HG03432 (cell line): ENCODE measurements around the gene PNMA6A.
A peak's percentile ranks its signal among the peaks of the same experiment; 100 is the strongest.
"Not testable (repeated sequence)": the region's sequence is repeated elsewhere in the genome, so short reads cannot be mapped to it uniquely, and the experiment has no call there.

Source experiments
- ATAC-seq: cut with Tn5 transposase; IDR thresholded peaks from one replicate; pipeline ENCODE4 v1.9.1; 2021; ENCODE audit warnings: mild to moderate bottlenecking, moderate library complexity; ENCODE audit not compliant: unreplicated experiment

Gene PNMA6A

DNA sequence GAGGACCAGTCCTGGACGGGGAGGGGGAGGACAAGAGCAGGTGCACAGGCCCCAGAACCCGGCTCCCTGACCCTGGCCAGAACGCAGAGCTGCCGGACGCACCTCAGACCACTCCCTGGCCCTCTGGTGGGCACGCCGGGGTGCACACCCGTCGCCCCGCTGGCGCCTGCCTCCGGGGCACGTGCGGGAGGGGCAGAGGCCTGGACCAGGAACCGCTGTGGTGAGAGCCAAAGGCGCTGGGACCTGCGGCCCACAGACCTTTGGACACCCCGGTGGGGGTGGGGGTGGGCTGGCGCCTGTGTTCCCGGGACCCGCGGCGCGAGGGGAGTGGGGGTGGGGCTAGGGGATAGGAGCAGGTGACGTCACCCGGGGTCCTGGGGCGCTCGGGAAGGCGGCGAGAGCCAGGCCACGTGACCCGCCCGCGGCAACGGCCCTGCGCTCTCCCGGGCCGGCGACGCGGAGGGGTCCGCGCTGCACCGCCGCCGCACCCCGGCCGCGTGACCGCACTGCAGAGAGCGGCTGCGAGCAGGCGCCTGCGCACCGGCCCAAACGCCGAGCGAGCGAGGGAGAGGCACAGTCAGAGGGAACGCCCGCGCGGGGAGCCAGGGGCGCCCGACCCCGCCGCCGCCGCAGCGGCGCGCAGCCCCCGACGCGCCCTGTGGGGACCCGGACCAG lies at the start of gene PNMA6A:
Gene PNMA6A, plus strand, starts transcription at position 546 of the 675 bp plus-strand sequence. CDS start 609 bp downstream, outside the sequence.
- peak; percentile 58 for ATAC-seq

DNA sequence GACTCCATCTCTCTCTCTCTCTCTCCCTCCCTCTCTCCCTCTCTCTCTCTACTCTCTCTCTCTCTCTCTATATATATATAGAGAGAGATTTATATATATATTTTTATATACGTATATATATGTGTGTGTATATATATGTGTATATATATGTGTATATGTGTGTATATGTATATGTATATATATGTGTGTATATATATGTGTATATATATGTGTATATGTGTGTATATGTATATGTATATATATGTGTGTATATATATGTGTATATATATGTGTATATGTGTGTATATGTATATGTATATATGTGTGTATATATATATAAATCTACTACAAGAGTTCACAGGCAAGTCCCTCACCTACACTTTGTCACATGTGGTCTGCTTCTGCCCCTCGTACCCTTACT lies 45.8 kb upstream of the PNMA6A start:
- not testable (repeated sequence) for ATAC-seq

DNA sequence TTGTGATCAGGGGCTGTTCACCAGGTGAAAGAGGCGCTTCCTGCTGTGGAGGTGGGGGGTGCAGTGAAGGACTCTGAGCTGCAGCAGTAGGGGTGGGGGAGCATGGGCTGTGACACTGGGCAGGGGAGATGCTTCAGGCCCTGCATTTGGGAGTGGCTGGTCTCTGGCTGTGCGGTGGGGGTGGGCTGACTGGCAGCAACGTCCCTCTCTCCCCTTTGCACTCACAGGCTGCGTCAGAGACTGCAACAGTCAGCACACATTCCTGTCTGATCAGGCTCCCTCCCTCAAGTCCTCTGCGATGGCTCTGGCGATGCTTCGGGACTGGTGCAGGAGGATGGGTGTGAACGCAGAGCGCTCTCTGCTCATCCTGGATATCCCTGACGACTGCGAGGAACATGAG lies 43.8 kb upstream of the PNMA6A start:
- not testable (repeated sequence) for ATAC-seq

DNA sequence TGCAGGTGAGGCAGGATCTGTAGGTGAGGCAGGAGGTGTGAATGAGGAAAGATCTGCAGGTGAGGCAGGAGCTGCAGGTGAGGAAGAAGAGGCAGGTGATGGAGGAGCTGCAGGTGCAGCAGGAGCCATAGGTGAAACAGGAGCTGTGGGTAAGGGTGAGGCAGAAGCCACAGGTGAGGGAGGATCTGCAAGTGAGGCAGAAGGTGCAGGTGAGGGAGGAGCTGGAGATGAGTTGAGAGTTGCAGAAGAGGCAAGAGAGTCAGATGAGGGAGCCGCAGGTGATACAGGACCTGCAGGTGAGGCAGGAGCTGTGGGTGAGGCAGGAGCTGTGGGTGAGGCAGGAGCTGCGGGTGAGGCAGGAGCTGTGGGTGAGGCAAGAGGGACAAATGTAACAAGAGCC lies 43.1 kb upstream of the PNMA6A start:
- ATAC-seq, result no peak

DNA sequence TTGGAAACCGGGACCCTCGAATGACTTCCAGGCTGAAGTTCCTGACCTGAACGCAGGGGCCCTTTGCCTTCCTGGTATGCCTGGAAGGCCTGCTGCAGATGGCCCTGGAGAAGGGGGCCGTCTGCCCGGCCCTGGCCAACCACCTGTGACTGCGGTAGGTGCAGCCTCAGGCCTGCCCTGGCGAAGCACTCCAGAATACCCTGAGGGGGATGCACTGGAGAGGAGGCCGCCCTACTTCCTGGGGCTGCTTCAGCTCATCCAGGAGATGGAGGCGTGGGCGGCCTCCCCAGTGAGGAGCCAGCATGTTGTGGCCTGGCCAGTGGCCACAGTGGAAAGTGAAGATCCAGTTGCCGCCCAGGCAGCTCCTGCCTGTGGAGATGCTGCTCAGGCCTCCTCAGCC lies 42.4 kb upstream of the PNMA6A start:
- no peak for ATAC-seq

DNA sequence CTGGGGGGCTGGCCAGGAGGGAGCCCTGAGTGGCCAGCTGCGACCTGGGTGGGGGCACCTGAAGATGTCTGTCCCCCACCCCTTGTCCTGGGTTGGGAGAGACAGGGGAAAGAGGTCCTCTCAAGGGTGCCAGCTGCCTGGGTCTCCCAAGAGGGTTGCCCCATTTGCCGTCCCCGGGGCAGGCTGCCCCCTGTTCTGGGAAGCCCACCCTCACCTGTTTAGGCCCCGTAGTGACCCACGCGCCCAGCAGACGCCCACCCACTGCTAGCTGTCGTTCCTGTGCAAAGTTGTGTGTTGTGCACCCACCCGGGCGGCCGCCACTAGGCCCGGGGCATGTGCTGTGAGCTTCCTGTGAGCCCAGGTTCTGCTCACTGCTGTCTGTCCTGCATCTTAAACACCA lies 41.5 kb upstream of the PNMA6A start:
- no peak for ATAC-seq

DNA sequence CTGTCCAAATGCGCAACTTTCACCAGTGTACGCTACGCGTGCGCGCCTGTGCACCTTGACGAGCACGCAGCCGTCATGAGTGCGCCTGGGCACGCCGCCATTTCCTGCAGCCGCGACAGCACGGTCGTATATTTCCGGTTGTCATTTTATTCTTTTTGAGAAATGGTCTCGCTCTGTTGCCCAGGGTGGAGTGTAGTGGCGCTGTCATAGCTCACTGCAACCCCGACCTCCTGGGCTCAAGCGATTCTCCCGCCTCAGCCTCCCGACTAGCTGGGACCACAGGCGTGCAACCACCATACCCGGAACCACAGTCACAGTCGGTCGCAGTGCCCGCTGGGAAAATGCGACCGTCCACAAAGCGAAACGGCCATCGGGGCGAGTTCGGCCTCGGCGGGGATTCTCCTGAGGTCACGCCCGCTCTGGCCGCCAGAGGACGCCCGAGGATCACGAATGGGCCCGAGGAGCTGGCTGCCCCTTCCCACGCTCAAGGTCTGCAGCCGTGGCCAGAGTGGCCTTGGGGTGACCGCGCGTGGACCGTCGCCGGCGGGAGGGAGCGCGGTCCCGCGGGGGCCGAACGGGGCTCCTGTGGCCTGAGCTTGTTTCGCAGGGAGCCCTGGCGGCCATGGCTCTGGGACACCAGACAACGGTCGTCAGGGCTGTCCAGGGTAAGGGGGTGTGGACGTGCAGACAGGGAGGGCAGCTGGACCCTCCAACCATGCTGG lies 39.7 kb upstream of the PNMA6A start:
- peak; percentile 91 for ATAC-seq

DNA sequence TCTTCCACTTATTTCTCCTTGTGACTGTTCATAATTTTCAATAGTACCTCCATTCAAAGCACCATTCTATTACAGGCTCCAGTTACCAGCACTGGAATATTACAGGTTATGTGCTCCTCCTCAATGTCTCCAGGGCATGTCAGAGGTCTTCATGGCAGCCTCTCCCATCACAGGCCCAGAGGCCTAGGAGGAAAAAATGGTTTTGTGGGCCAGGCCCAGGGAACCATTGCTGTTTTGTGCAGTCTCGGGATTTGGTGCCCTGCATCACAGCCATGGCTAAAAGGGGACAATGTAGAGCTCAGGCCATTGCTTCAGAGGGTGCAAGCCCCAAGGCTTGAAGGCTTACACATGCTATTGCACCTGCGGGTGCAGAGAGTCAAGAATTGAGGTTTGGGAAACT lies 23.2 kb upstream of the PNMA6A start:
- no peak for ATAC-seq

DNA sequence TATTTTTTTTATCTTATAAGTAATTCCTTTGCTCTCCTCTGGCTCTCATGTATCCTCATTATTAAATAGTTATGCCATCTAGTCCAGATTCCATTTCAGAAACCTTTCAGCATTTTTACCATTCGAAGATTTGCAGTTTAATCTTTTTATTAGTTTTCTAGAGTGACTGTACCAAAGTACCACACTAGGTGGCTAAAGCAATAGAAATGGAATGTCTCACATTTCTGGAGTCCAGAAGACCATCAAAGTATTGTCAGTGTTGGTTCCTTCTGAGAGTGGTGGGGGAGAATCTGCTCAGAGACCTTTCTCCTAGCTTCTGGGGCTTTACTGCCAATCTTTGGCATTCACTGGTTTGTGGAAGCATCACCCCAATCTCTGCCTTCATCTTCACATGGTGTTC lies 19.7 kb upstream of the PNMA6A start:
- ATAC-seq, result no peak

DNA sequence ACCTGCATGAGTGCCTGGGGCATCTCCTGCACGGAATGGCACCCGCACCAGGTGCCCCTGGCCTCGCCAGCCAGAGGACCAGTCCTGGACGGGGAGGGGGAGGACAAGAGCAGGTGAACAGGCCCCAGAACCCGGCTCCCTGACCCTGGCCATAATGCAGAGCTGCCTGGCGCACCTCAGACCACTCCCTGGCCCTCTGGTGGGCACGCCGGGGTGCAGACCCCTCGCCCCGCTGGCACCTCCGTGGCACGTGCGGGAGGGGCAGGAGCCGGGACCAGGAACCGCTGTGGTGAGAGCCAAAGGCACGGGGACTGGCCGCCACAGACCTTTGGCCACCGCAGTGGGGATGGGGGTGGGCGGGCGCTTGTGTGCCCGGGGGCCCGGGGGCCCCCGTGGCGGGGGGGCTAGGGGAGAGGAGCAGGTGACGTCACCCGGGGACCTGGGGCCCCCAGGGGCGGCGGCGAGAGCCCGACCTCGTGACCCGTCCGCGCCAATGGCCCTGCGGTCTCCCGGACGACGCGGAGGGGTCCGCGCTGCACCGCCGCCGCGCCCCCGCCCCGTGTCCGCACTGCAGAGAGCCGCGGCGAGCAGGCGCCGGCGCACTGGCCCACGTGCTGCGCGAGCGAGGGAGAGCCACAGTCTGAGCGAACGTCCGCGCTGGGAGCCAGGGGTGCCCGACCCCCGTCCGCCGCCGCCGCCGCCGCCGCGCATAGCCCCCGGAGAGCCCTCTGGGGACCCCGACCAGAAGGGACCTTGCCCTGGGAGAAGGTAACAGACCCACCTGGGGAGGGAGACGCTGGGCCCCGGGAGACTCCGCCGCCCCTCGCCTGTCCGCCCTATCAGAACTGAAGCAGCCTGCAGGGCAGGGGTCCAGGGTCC lies 16.1 kb upstream of the PNMA6A start, which contains the start of gene PNMA3:
Gene PNMA3, plus strand, starts transcription at position 600 of the 879 bp plus-strand sequence. CDS start 586 bp downstream, outside the sequence.
- ATAC-seq, result no peak

DNA sequence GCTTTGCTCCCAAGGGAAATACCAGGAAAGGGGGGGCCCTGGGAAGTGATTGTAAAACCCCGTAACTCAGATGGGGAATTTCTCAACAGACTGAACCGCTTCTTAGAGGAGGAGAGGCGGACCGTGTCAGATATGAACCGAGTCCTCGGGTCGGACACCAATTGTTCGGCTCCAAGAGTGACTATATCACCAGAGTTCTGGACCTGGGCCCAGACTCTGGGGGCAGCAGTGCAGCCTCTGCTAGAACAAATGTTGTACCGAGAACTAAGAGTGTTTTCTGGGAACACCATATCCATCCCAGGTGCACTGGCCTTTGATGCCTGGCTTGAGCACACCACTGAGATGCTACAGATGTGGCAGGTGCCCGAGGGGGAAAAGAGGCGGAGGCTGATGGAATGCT lies 15.0 kb upstream of the PNMA6A start:
- no peak for ATAC-seq

DNA sequence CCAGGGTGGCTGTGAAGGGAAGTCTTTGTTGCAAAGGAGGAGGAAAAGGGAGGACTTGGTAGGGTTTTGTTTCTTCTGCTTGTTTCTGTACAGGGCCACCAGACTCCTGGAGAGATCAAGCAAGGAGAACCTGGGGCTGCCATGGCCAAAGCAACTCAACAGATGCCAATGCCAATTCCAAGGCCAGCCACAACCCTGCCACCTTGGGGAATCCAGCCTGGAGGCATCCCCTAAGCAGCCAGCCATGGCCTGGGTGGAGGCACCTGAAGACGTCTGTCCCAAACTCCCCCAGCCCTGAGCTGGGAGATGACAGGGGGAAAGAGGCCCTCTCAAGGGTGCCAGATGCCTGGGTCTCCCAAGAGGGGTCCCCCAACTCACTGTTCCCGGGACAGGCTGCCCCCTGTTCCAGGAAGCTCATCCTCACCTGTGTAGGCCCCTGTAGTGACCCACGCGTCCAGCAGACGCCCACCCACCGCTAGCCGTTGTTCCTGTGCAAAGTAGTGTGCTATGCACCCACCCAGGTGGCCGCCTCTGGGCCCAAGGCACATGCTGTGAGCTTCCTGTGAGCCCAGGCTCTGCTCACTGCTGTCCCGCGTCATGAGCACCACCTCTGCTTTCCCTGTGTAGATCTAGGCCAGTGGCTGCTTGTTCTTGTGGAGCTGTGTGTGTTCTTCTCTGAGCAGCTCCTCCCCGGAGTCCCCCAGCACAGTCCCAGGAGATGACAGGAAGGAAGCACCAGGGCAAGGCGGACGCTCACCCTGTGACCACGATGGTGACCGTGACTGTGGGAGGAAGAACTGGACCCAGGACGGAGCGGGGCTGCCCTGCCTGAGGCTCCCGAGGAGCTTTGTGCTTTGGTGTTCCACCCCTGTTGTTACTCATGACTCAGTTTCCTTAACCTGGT lies 12.8 kb upstream of the PNMA6A start:
- ATAC-seq, result no peak

DNA sequence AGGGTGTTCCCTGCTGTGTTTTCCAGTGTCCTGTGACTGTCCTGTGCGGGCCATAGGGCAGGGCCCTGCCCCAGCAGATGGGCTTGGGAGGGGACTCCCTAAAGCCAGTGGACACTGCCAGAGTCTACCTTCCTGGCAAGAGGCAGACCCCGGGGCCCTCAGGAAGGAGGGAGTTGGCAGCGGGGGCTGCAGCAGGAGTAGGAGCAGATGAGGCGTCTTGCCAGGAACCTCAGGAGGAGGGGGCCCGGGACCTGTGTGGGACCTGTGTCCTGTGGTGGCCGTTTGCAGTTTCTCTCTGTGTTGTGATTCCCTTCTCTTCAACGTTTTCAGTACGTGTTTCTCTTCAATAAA lies 12.2 kb upstream of the PNMA6A start:
- ATAC-seq, result no peak

DNA sequence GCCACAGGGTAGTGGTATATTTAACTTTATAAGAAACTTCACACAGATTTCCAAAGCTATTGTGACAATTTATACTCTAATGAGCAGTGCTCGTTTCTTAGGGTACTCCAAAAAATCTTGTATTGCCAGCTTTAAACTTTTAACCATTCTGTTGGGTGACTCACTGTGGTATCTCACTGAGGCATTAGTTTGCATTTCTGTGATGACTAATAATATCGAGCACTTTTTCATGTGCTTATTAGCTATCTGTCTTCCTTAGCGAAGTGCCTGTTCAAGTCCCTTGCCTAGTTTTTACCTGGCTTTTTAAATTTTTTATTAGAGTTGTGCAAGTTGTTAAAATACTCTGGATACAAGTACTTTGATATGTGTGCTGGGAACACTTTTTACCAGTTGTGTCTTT lies 10.5 kb upstream of the PNMA6A start:
- no peak for ATAC-seq

DNA sequence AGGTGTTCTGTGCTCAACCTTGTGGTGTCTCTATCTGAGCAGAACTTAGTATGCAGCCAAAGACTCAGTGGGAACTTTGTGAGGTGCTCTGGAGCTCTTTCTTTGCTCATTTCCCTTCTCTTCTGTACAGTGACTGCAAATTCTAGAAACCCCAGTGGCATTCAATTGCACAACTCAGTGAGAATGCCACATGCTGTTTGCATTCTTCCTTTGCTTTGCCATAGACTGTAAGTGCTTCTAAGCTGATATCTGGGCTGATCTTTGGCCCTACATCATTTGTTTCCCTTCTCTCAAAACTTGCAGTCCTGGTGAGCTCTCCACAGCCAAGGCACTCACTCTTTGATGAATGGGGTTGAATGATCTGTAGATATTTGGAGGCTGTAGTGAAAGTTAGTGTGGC lies 8.9 kb upstream of the PNMA6A start:
- ATAC-seq, result no peak

DNA sequence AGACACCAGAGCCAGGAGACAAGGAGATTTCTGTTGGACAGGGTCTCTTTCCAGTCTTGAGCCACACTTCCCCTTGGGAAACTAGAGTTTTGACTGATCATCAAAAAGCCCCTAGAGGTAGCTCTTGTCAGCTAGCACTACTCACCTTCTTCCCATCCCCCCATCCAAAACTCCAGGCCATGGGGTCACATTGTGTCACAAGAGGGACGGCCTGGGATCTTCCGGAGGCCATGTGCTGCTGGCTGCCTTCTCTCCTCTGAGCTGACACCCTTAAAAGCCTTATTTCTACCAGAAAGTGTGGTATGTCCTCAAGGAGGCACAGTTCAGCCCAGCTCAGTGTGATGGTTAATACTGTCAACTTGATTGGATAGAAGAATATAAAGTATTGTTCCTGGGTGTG lies 8.2 kb upstream of the PNMA6A start:
- no peak for ATAC-seq

DNA sequence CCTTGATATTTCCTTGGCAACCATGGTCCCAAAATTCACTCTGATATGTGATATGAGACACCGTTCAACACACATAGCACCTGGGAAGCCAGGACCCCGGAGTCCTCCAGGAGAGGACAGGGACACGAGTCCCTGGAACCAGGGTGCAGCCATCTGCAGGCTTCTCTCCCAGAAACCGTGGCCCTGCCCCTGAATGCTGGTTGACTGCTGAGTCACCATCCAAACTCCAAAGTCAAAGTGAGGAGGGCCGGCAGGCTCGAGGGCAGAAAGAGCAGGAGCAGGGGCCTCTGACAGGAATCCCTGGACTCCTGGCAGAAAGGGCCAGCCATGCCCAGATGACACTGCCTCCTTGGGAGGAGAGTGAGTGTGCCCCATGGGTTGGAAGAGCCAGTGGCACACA lies 6.9 kb upstream of the PNMA6A start:
- no peak for ATAC-seq

DNA sequence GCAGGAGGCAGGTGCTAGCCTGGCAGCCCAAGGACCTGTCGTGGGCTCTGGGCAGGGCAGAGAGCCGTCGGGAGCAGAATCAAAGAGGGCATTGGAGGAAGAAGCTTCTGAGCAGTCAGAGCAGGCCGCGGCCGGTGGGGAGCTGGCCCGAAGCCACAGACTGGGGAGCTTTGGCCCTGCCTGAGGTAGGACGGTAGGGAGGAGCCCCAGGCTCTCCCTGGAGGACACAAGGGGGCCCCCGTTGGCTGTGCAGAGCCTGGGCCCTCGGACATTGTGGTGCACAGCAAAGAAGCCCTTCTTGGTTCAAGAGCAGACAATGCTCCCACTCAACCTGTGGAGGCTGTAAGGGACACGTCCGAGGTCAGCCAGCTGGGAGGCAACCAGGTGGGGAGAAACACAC lies 5.9 kb upstream of the PNMA6A start:
- not testable (repeated sequence) for ATAC-seq

DNA sequence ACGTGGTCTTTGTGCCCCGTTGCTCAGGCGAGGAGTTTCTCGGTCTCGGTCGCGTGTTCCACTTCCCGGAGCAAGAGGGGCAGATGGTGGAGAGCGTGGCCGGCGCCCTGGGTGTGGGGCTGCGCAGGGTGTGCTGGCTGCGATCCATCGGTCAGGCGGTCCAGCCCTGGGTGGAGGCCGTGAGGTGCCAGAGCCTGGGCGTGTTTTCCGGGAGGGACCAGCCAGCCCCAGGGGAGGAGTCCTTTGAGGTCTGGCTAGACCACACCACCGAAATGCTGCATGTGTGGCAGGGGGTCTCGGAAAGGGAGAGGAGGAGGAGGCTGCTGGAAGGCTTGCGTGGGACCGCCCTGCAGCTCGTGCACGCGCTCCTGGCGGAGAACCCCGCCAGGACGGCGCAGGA lies 1.1 kb downstream of the PNMA6A start:
- not testable (repeated sequence) for ATAC-seq

DNA sequence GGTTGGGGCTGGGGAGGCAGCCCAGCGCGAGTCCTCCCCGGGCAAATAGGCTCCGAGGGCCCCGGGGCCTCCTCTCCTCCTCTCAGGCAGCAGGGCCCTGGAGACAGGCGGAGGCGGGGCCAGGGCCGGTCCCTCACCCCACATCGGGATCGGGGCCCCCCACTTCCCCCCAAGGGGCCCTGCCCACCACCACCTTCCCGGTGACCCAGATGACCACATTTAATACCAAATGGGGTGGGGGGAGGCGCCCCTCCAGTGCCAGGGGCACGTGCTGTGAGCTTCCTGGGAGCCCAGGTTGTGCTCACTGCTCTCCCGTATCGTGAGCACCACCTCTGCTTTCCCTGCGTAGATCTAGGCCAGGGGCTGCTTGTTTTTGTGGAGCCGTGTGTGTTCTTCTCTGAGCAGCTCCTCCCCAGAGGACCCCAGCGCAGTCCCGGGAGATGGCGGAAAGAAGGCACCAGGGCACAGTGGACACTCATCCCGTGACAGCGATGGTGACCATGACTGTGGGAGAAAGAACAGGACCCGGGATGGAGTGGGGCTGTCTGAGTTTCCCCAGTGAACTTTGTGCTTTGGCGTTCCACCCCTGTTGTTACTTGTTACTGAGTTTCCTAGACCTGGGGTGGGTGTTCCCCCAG lies 2.1 kb downstream of the PNMA6A start:
- no peak for ATAC-seq
